CD4-positive, alpha-beta T cell treated with Interferon alpha-2 for 1 hour (primary cell): ENCODE data around the gene DYNLT1.
"Not testable (repeated sequence)": the region's sequence is repeated elsewhere in the genome, so short reads cannot be mapped to it uniquely, and the experiment has no call there.

Experiments used
- DNase-seq, 2 donors: peaks; one replicate each; pipeline ENCODE4 v3.0.0-alpha.2; 2020 to 2022

Gene DYNLT1

DNA sequence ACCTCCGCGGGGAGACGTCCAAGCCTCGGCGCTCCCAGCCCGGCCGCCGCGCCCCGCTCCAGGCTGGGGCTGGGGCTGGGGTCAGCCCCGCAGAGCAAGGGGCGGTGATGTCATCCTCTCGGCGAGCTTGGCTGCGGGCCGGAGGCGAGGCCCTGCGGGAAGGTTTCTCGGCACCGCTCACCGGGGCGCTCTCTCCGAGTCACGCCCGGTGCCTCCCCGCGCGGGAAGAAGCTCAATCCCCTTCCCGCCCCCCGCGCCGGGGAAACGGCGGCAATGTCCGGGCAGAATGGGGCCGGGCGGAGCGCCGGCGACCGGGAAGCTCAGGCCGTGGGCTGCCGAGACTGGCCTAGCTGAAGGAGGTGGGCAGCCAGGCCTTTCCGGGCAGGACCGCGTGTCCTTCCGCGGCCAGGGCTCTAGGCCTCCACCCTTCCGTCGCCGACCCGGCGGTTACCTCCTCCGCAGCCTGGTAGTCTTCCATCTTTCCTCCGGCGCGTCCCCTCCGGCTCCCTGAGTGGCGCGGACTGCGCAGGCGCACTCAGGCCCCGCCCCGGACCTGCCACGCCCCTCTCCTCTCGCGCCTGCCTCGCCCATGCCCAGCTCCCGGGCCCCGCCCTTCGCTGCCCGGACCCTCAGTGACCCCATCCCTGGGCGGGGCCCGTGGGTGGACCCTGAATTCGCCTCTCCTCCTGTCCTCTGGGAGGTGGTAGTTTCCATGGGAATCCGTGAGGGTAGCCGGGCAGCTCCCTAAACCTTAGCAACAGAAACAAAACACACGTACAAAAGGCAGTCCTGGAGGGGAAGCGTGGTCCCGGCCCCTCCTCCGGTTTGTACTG, at the start of gene DYNLT1:
DYNLT1 (minus strand) TSS at position 513 of the 833 bp plus-strand sequence; CDS start at position 478, 35 bp downstream.
- peak; percentile 89 to 93 for DNase-seq

DNA sequence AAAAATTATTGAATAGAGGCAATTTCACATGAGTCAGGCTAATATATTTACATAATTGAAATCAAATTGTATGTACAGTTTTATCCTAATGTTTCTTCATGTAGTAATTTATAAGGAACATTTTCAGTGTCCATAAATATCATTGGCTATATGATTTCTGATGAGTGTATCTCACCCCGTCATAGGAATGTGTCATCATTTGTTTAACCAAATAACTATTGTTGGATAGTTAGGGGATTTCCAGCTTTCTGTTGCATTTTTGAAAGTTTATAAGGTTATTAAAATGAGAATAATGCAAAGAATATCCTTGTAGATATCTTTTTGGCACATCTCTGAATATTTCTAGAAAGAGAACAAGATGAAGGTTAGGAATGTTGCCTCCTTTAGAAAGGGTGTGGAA, 44.3 kb upstream of the DYNLT1 start:
- DNase-seq: peak in 1 of 2 donors; percentile 32

DNA sequence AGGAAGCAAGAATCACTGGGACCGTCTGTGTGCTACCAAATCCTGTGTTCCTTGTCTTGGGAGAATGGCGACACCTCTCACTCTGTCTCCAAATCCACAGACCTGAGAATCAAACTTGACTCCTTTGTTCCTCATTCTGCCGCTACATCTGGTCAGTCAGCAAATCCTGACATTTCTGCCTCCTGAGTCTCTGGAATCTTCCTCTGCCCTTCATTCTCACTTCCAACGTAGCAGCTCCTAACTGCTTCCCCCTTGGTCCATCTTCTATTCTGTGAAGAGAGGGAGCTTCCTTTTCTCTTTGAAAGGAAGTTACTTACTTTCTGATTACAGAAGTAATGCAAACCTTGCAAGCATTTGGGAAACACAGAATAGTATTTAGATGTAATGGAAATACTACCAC, 43.0 kb upstream of the DYNLT1 start:
- DNase-seq: no peak

DNA sequence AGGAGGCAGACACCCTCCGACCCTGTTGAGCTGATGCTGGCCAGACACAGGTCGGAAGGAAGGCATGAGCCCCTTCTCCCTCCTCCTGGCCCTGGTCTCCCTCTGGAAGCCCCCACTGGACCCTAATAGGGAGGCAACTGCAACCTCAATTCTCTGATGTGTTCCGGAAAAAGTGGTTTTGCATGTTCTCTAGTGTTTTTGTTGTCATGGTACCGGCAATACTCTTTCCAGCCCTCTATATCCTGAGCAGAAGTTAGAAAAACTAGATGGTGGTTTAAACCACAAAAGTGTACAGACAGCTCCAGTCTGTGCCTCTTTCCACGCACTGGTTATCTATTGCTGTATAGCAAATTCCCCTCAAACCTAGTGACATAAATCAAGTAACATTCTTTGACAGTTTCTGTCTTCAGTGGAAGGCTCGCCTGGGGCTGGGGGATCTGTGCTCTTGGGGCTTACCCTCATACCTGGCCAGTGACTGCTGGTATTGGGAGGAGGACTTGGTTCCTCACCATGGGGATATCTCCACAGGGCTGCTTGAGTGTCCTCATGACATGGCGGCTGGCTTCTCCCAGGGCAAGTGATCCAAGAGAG, 42.3 kb upstream of the DYNLT1 start:
- DNase-seq: peak; percentile 75 to 86

DNA sequence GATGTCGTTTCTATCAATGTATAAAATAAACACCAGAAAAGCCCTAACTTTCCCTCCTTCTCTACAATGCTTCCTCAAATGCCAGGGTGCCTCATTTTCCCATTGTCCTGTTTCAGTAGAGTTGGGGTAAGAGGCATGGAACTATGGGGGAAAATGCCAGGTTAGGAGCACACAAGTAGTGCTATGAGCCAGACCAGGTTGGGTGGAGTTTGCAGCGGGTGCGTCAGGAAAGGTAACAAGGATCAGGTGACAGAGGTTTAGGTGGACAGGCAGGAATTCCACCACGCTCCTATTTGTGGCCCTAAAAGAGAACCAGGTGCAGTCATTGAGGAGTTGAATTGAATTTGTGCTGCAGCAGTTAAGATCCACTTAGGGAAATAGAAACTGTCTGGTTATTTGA, 41.8 kb upstream of the DYNLT1 start:
- DNase-seq: no peak

DNA sequence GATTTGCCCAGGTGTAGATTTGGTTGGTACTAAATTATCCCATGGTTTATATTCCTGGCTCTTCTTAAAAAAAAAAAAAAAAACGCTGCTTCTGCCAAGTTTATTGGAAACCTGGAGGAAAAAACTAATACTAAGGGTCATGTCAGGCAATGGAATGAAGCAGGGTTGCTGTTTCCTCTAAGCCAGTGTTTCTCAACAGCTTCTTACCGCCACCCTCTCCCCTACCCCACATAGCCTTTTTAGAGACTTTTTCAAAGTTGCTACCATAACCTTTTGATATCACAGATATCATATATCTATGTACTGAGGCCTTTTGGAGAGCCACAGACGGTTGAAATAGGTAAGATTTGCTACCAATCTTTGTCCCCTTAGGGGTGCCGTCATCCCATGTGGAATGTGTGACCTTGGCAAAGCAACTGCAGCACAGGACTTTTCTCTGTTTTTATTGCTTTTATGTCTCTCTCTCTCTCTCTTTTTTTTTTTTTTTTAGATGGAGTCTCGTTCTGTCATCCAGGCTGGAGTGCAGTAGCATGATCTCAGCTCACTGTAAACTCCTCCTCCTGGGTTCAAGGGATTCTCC, 40.3 kb upstream of the DYNLT1 start:
- no peak for DNase-seq

DNA sequence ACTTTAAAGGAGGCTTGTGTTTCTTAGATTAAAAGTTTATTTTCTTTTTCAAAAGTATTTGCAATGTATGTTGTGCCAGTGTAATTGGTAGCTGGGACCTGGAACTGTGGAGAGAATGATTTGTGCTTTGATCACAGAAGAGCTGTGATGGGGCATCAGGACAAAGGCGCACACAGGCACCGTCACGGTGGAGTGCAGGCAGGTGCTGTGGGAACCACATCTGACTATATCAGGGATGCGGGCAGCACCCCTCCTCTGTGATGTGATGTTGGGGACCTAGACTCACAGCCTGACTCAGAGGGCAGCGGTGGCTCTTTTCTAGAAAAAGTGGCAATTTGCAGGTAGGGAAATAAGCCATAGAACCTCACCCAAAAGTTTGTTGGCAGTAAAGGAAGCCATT, 39.8 kb upstream of the DYNLT1 start:
- peak in 1 of 2 donors; percentile 29 for DNase-seq

DNA sequence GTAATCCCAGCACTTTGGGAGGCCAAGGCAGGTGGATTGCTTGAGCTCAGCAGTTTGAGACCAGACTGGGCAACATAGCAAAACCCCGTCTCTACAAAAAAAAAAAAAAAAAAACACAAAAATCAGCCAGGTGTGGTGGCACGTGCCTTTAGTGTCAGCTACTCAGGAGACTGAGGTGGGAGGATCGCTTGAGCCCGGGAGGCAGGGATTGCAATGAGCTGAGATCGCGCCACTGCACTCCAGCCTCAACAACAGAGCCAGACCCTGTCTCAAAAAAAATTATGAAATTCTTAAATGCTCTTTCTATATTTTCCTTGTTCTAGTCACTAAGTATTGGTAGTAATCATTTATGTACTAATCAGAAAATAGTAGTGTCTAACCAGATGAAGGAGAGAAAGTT, 35.9 kb upstream of the DYNLT1 start:
- DNase-seq: no peak

DNA sequence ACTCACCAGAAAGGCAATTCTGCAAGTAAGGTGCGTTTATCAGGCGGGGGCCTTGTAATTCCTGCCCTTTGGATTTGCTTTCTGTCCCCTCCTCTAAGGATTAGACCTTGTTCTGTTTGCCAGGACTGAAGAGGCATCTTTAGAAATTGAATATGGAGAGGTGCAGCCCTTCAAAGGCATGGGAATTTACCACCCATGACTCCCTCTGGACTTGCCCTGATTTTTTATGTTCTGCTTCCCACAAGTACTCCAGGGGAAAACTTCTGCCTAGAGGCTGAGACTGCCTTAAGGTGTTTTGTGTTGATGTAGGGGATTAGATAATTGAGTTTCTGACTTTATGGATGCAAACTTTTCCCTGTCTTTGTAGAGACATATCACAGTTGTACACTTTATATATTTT, 35.5 kb upstream of the DYNLT1 start:
- DNase-seq: no peak

DNA sequence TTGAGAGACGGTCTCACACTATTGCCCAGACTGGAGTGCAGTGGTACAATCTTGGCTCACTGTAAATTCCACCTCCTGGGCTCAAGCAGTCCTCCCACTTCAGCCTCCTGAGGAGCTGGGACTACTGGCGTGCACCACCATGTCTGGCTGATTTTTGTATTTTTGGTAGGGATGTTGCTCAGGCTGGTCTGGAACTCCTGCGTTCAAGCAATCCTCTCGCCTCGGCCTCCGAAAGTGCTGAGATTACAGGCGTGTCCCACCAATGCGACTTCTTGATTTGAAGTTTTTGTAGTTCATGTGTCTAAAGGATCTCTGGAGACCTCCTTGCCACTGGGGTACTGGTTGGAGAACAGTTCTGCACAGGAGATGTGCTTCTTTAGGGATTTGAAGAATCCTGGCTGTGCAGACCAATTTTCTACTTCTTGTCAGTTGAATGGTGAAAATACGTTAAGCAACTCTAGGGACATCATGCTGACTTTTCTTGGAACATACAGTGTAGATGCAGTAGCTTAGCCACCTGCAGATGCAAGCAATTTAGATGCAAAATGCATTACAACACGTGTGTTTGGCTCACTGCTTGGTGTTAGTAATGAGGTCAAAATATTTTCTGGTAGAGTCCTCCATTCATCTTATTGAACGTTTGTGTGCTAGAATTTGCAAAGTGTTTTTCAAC, 33.5 kb upstream of the DYNLT1 start:
- no peak for DNase-seq

DNA sequence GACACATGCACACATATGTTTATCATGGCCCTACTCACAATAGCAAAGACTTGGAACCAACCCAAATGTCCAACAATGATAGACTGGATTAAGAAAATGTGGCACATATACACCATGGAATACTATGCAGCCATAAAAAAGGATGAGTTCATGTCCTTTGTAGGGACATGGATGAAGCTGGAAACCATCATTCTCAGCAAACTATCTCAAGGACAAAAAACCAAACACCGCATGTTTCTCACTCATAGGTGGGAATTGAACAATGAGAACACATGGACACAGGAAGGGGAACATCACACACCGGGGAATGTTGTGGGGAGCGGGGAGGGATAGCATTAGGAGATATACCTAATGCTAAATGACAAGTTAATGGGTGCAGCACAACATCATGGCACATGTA, 32.6 kb upstream of the DYNLT1 start:
- not testable (repeated sequence) for DNase-seq

DNA sequence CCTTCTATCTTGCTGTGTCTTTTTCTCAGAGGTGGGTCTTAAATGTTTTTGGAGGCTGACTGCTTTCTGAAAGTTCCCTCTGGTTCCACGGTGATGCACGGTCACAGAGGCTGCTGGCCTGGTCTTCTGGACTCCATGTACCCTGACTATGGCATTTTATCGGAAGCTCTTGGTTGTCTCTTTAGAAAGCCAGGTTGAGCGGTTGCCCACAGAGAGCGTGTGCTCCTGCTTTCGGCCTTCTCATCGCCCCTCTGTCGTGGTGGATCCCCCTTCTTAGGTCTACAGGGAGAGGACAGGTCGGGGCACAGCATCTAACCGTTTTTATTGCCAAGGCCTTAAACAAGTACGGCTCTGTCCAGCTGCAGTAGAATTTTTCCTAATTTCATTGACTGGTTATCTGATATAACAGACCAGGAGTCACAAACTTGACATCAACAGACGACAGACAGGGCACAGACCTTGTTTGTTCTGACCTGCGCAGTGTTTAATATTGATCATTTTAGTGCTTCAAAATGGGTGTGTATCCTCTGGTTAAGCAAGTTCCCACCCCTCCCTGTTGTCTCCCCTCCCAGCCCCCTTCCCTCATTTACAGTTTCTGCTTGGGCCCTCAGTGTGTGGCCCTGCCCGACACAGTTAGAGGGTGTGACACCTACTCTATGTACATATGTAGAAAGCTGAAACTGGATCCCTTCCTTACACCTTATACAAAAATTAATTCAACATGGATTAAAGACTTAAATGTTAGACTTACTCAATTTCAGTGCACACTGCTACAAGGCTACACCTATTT, 30.0 kb upstream of the DYNLT1 start:
- no peak for DNase-seq

DNA sequence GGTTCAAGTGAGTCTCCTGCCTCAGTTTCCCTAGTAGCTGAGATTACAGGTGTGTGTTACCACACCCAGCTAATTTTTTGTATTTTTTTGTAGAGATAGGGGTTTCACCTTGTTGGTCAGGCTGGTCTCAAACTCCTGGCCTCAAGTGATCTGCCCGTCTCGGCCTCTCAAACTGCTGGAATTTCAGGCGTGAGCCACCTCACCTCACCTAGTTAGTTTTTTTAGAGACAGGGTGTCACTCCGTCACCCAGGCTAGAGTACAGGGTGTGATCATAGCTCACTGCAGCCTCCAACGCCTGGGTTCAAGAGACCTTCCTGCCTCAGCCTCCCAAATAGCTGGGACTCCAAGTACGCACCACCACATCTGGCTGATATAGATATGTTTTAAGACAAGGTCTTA, 28.2 kb upstream of the DYNLT1 start:
- no peak for DNase-seq

DNA sequence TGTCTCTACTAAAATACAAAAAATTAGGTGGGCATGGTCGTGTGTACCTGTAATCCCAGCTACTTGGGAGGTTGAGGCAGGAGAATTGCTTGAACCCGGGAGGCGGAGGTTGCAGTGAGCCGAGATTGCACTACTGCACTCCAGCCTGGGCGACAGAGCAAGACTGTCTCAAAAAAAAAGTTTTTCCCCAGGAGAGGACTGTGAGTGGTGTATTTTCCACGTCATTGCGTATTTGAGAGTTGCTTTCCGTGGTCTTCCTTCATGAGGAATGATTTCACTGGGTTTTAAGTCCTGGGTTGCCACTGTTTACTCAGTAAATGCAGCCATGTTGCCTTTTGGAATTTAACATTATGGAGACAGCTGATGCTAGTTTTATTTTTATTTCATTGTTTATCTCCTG, 27.6 kb upstream of the DYNLT1 start:
- DNase-seq: not testable (repeated sequence)

DNA sequence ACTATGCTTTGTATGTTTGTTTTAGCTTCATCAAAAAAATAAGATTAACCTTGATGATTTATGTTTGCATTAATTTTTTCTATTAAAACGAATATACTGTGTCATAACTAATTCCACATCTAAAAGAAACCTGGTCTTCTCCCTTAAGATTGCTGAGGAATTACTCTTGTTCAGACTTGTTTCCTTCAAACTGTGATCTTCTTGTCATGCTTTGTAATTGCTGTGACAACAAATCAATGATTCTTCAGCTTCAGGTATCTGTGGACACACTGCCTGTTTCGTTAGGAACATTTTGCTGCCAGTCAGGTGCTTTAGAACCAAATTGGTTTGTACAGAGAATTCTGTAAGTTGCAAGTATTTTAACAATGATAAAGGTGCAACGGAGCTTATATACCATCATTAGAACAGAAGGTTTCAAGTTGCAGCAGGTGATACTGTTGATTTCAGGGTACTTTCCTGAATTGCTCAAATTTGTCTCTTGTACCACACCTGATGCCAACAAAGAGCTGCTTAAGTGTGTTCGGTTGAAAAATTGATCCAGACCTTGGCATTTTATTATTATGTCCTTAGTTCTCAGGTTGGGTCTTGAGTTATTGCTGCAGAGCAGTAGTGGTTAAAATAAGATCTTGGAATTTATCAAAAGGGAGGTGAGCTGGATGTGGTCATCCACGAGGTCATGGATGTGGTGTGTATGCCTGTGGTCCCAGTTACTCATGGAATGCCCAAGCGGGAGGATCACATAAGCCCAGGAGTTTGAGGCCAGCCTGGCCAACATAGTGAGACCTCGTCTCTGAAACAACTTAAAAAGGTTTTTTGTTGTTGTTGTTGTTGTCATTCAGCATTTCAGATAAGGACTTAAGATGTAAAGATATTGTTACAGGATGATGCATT, 24.8 kb upstream of the DYNLT1 start:
- DNase-seq: no peak

DNA sequence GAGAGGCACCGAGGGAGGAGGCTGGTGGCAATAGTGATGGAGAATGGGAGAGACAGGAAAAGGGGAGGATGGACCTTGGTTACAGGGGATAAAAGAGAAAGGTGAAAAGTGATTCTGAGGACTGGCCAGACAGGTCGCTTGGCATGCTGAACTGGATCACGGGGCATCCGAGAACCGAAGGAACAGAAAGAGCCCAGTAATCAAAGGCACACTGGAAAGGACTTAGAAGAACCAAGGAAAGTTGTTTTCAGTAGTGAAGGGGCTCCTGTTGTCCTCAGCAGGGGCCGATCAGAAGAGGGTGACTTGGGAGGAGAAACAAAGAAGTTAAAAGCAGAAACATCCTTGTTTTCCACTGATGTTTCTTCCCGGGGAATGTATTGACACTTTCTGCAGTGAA, 24.2 kb upstream of the DYNLT1 start:
- no peak for DNase-seq

DNA sequence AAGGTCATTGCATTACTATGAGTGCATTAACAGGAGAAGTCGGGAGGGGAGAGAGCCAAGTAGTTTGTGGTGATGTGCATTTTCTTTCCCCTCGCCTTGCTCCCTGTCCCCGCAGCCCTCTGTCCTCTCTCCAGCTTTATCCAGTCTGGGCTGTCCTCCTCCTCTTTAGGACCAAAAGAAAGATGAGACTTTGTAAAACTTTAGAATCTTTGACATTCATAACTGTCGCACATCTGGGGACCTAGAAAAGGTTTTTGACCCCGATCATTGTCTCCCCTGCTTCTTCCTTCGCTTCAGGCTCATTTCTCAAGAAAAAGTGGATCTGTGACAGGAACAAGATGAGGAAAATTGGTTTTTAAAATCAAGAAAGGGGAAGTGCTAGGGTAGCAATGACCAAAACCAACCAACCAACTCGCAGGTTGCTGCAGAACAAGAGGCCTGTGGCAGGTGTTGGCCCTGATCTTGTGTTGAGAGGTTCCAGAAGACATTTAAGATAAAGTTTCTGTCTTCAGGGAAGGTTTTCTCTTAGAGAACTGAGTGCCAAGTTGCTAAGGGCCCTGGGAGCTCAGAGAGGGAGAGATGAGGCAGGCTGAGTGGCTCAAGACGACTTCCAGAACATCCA, 22.9 kb upstream of the DYNLT1 start:
- DNase-seq: no peak

DNA sequence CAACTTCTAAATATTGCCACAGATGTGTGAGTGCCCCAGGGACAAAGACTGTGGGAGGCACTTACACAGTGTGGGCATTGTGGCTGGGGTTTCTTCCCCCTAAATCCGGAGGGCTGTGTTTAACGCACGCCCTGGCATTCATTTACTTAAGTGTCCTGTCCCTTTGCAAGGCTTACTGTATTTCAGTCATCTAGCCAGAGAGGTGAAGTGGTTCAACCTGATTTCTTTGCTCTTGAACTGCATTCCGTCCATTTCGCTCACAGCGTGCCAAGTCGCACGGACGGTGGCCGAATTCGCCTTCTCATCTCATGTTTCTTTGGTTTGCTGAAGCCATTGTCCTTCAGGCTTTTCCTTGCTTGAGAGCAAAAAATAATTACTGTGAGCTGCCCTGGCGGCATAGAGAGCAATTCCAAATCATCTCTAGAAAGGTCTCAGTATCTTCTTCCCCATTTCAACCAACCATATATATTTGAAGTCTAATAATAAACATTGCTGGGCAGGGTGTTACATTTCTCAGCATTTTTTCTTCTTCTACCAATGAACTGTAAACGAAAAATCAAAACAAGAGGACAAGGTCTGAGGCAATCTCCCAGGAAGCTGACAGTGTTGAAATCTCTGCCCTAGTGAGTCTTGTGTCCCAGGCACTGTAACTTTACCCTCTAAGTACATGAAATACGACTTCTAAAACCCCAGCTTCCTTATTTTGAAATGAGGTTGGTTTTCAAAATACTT, 22.3 kb upstream of the DYNLT1 start:
- DNase-seq: peak in 1 of 2 donors; percentile 55

DNA sequence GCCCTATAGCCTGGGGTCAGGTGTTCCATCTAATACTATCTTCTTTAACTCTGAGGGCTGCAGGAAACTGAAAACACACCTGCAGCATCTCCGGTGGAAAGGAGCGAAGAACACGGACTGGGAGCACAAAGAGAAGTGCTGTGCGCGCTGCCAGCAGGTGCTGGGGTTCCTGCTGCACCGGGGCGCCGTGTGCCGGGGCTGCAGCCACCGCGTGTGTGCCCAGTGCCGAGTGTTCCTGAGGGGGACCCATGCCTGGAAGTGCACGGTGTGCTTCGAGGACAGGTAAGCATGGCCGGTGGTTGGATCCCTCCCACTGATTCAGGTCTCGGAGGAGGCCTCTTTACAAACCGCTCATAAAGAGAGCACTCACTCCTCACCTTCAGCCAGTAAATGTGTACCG, 20.8 kb upstream of the DYNLT1 start:
- no peak for DNase-seq

DNA sequence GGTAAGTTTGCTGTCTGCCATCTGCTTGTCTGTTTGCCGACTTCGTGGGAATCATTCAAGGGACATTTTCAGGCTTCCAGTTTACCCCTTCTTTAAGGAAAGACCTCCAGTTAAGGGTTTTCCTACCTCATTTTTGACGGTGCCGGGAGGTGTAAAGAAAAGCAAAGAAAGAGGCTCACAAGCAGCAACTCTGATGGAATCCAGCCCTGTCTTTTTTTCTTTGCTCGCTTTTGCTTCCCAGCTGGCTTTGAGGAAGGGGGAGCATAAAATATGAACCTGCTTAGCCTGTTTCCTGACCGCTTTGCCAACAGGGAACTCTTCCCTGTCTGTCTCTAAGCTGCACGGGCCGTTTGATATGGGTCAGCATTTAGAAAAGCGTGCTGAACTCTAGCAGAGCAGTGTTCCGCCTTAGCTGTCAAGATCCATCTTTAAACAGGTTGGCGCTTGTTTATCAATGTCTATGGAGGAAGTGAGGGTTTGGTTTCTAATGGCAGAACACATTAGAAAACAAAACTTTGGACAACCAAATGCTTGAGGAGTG, 19.2 kb upstream of the DYNLT1 start:
- no peak for DNase-seq
